Neural progenitor cell (in vitro differentiated cells): Measurements from ENCODE around the gene ANO3. TPM values are rescaled to one million over a fixed set of nuclear protein-coding genes. Genes with fewer than 3 reads are reported as not detected.
A peak's percentile ranks its signal among the peaks of the same experiment; 100 is the strongest.

Experiments used
- DNase-seq: peaks from one replicate; pipeline ENCODE4 v3.0.0-alpha.2; 2016; ENCODE audit warnings: low spot score
- H2AFZ ChIP-seq: fragments of 200-600 bp; sonication (generic); replicated peaks from 2 replicates; pipeline ENCODE4 v1.6.1; 2016; ENCODE audit warnings: antibody characterized with exemption
- H3F3A ChIP-seq: fragments of 200-600 bp; sonication (generic); 2 replicates; pipeline ENCODE4 v1.6.1; 2016; ENCODE audit warnings: antibody characterized with exemption, low read depth
- H3K27ac ChIP-seq: fragments of 200-600 bp; sonication (generic); 2 replicates; pipeline ENCODE4 v1.5.1; 2016; ENCODE audit warnings: mild to moderate bottlenecking
- H3K27me3 ChIP-seq: fragments of 200-600 bp; sonication (generic); 2 replicates; pipeline ENCODE4 v1.6.1; 2016; ENCODE audit warnings: mild to moderate bottlenecking, moderate library complexity
- H3K36me3 ChIP-seq: fragments of 200-600 bp; sonication (generic); 2 replicates; pipeline ENCODE4 v1.5.1; 2016
- H3K4me1 ChIP-seq: fragments of 200-600 bp; sonication (generic); 2 replicates; pipeline ENCODE4 v1.6.1; 2016; ENCODE audit warnings: mixed run types
- H3K4me2 ChIP-seq: fragments of 200-600 bp; sonication (generic); 2 replicates; pipeline ENCODE4 v1.6.1; 2016
- H3K4me3 ChIP-seq: fragments of 200-600 bp; sonication (generic); 2 replicates; pipeline ENCODE4 v1.5.1; 2016
- H3K79me2 ChIP-seq: fragments of 200-600 bp; sonication (generic); 2 replicates; pipeline ENCODE4 v1.6.1; 2016; ENCODE audit warnings: low read depth
- H3K9ac ChIP-seq: fragments of 200-600 bp; sonication (generic); 2 replicates; pipeline ENCODE4 v1.6.1; 2016
- H3K9me3 ChIP-seq: fragments of 200-600 bp; sonication (generic); 2 replicates; pipeline ENCODE4 v1.5.1; 2016; ENCODE audit warnings: low read depth
- H4K20me1 ChIP-seq: fragments of 200-600 bp; sonication (generic); 2 replicates; pipeline ENCODE4 v1.6.1; 2016; ENCODE audit warnings: low read depth
- H3K27ac Mint-ChIP-seq: 3 replicates; pipeline ENCODE4 v1.8.0; 2021; ENCODE audit warnings: mixed read lengths
- H3K27me3 Mint-ChIP-seq: 2 replicates; pipeline ENCODE4 v1.8.0; 2022; ENCODE audit warnings: low read depth, mild to moderate bottlenecking, inconsistent platforms, moderate library complexity, mixed read lengths; ENCODE audit not compliant: insufficient read depth
- H3K36me3 Mint-ChIP-seq: 3 replicates; pipeline ENCODE4 v1.8.0; 2021; ENCODE audit warnings: mixed read lengths
- H3K4me1 Mint-ChIP-seq: 3 replicates; pipeline ENCODE4 v1.8.0; 2021; ENCODE audit warnings: mixed read lengths
- H3K4me3 Mint-ChIP-seq: 3 replicates; pipeline ENCODE4 v1.8.0; 2021; ENCODE audit warnings: mild to moderate bottlenecking, moderate library complexity, mixed read lengths
- H3K9me3 Mint-ChIP-seq: 3 replicates; pipeline ENCODE4 v1.8.0; 2020; ENCODE audit warnings: mixed read lengths
- EZH2 ChIP-seq: fragments of 200-600 bp; sonication (generic); IDR thresholded peaks from 2 replicates; pipeline ENCODE4 v1.6.1; 2017; ENCODE audit warnings: antibody characterized with exemption, mild to moderate bottlenecking, moderate library complexity
- EZH2phosphoT487 ChIP-seq: fragments of 200-600 bp; sonication (generic); IDR thresholded peaks from 2 replicates; pipeline ENCODE4 v1.6.1; 2017; ENCODE audit warnings: antibody characterized with exemption
- total RNA-seq: library from RNA; depleted of rRNA; stranded (reverse); fragments of >200 nt; gene quantifications from 2 replicates; pipeline ENCODE4 v1.2.3, GENCODE V29; 2015; ENCODE audit warnings: low replicate concordance
- TF ChIP-seq, protein P1 (sequence below): fragments of 200-600 bp; sonication (generic); IDR thresholded peaks from 2 replicates; pipeline ENCODE4 v1.5.1; 2017; ENCODE audit warnings: antibody characterized with exemption, mild to moderate bottlenecking

The ANO3 gene
- total RNA-seq, 1 donor from 2014 or later = 2.5 TPM

DNA sequence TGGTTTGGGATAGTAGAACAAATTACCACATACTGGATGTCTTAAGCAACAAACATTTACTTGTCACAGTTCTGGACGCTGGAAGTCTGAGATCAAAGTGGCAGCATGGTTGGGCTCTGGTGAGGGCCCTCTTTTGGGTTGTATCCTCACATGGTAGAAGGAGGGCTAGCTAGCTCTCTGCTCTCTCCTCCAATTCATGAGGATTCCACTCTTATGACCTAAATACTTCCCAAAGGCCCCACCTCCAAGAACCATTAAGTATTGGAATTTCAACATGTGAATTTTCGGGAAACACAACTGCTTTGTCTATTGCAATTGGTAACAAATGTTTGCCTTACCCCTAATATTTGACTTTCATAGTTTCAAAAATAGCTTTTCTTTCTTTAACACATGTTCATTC is 187.5 kb downstream of the ANO3 start:
- H3F3A ChIP-seq = no peaks in the 10 kb centered on the region
- Mint-ChIP-seq H3K4me3 (no peak overlapping the region), H3K9me3 (no peaks in the 10 kb centered on the region)

DNA sequence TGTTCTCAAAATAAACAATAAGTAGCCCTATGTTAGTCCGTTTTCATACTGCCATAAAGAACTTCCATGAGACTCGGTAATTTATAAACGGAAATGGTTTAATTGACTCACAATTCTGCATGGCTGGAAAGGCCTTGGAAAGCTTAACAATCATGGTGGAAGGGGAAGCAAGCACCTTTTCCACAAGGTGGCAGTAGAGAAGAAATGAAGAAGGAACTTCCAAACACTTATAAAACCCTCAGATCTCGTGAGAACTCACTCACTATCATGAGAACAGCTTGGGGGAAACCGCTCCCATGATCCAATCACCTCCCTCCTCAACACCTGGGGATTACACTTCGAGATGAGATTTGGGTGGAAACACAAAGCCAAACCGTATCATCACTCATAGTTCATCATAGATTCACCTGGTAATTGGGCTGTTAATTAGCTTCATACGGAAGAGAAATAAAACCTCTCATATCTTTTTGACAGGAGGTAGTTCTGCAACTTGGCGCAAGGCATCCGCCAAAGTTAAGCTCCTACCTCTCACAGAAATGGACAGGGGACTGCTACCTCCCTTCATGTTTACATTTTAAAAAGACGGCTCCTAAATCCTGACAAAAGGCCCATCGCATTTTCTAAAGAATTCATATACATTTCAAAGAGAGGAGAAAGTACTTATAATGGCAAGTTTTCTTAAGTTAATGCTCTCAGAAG is 191.1 kb downstream of the ANO3 start:
- H3K27ac ChIP-seq = no peak overlapping the region
- H3K79me2 ChIP-seq = no peaks in the 10 kb centered on the region
- H3K4me1 ChIP-seq = no peaks in the 10 kb centered on the region
- peak overlapping the region; percentile 86 for H2AFZ ChIP-seq
- no peak overlapping the region for H3K4me3 Mint-ChIP-seq
- H3F3A ChIP-seq = no peaks in the 10 kb centered on the region
- H3K27me3 ChIP-seq = peaks cover 10% of the 10 kb centered on the region
- no peak overlapping the region for H3K9ac ChIP-seq
- no peaks in the 10 kb centered on the region for H3K36me3 Mint-ChIP-seq
- H3K4me1 Mint-ChIP-seq = no peaks in the 10 kb centered on the region
- no peak overlapping the region for H3K27ac Mint-ChIP-seq
- no peak overlapping the region for H3K4me3 ChIP-seq
- no peaks in the 10 kb centered on the region for H3K9me3 Mint-ChIP-seq
- H3K36me3 ChIP-seq = no peaks in the 10 kb centered on the region
- TF ChIP-seq EZH2phosphoT487 (no peak), EZH2 (no peak)
- TF ChIP-seq, protein P1, sequence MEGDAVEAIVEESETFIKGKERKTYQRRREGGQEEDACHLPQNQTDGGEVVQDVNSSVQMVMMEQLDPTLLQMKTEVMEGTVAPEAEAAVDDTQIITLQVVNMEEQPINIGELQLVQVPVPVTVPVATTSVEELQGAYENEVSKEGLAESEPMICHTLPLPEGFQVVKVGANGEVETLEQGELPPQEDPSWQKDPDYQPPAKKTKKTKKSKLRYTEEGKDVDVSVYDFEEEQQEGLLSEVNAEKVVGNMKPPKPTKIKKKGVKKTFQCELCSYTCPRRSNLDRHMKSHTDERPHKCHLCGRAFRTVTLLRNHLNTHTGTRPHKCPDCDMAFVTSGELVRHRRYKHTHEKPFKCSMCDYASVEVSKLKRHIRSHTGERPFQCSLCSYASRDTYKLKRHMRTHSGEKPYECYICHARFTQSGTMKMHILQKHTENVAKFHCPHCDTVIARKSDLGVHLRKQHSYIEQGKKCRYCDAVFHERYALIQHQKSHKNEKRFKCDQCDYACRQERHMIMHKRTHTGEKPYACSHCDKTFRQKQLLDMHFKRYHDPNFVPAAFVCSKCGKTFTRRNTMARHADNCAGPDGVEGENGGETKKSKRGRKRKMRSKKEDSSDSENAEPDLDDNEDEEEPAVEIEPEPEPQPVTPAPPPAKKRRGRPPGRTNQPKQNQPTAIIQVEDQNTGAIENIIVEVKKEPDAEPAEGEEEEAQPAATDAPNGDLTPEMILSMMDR = peak; percentile 55
- peak; percentile 58 for DNase-seq
- H3K4me2 ChIP-seq = no peak overlapping the region
- H3K9me3 ChIP-seq = no peaks in the 10 kb centered on the region
- no peaks in the 10 kb centered on the region for H3K27me3 Mint-ChIP-seq
- no peaks in the 10 kb centered on the region for H4K20me1 ChIP-seq

More for the DNA sequence above, 187.5 kb downstream of the ANO3 start:
- no peaks in the 10 kb centered on the region for H3K79me2 ChIP-seq
- H4K20me1 ChIP-seq = no peaks in the 10 kb centered on the region
- H3K9ac ChIP-seq = no peak overlapping the region
- no peak for DNase-seq
- H3K36me3 Mint-ChIP-seq = no peaks in the 10 kb centered on the region
- no peak overlapping the region for H3K4me3 ChIP-seq
- H3K27me3 Mint-ChIP-seq = no peaks in the 10 kb centered on the region
- no peak for TF ChIP-seq EZH2phosphoT487
- no peak for TF ChIP-seq EZH2
- TF ChIP-seq, protein P1 = no peak
- H3K27me3 ChIP-seq = no peaks in the 10 kb centered on the region
- H3K36me3 ChIP-seq = no peaks in the 10 kb centered on the region
- no peak overlapping the region for H3K4me2 ChIP-seq
- no peaks in the 10 kb centered on the region for H3K4me1 Mint-ChIP-seq
- H2AFZ ChIP-seq = no peak overlapping the region
- no peaks in the 10 kb centered on the region for H3K9me3 ChIP-seq
- H3K4me1 ChIP-seq = no peaks in the 10 kb centered on the region
- H3K27ac ChIP-seq = no peak overlapping the region
- no peak overlapping the region for H3K27ac Mint-ChIP-seq

DNA sequence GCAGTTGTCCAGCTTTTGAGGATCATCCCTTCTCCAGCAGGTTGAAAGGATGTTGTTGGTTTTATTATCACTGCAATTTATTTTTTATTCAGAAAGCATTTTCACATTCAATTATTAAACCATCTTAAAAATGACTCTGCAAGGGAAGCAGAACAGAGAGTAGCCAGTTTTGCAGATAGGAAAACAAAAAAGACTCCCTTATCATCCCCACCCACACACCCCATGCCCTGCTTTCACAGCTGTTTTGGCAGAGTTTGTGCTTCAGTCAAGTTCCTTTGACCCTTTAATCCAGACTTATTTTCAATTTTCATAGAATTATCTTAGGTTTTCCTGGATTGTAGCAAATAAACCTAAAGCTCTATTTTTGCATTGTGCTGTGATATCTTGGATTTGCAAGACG is 195.8 kb downstream of the ANO3 start:
- no peaks in the 10 kb centered on the region for H3K4me1 Mint-ChIP-seq
- Histone ChIP-seq H3K79me2 (no peaks in the 10 kb centered on the region), H2AFZ (no peak overlapping the region), H4K20me1 (no peaks in the 10 kb centered on the region), H3K36me3 (no peaks in the 10 kb centered on the region), H3K27me3 (peaks cover 10% of the 10 kb centered on the region), H3F3A (peaks cover 4% of the 10 kb centered on the region), H3K9me3 (no peaks in the 10 kb centered on the region), H3K4me1 (no peaks in the 10 kb centered on the region), H3K27ac (no peak overlapping the region), H3K9ac (no peak overlapping the region), H3K4me2 (no peak overlapping the region), H3K4me3 (no peak overlapping the region)
- H3K36me3 Mint-ChIP-seq = no peaks in the 10 kb centered on the region
- no peak for DNase-seq
- H3K9me3 Mint-ChIP-seq = no peaks in the 10 kb centered on the region
- H3K27ac Mint-ChIP-seq = no peak overlapping the region
- H3K4me3 Mint-ChIP-seq = no peak overlapping the region
- TF ChIP-seq, protein P1 = no peak
- TF ChIP-seq EZH2 (no peak), EZH2phosphoT487 (no peak)
- no peaks in the 10 kb centered on the region for H3K27me3 Mint-ChIP-seq
